Activated T-cell treated with anti-CD3 and anti-CD28 coated beads, Interleukin-2, amount 50 U/mL, for 48 hours (primary cell): ENCODE measurements around the gene OTOP2.
"Not testable (repeated sequence)": the region's sequence is repeated elsewhere in the genome, so short reads cannot be mapped to it uniquely, and the experiment has no call there.

Experiments
- DNase-seq, 2 experiments: peaks; one replicate each; pipeline ENCODE4 v3.0.0-alpha.2; 2020

OTOP2 gene

GRCh38 chr17:74953134-74953687 is 29.1 kb downstream of the OTOP2 start:
- DNase-seq: no peak

GRCh38 chr17:74954115-74954514 is 30.0 kb downstream of the OTOP2 start:
- DNase-seq: no peak

- no peak for DNase-seq
These were observed 30.8 kb downstream of the OTOP2 start for GRCh38 chr17:74954665-74955421.

- DNase-seq: no peak
These were observed 32.0 kb downstream of the OTOP2 start for GRCh38 chr17:74956093-74956492.

GRCh38 chr17:74957935-74958740 is 34.1 kb downstream of the OTOP2 start:
- peak; percentile 90 to 91 for DNase-seq

- DNase-seq: no peak
These were observed 35.9 kb downstream of the OTOP2 start for GRCh38 chr17:74959826-74960515.

- peak; percentile 58 to 67 for DNase-seq
These were observed 36.7 kb downstream of the OTOP2 start for GRCh38 chr17:74960570-74961342.

GRCh38 chr17:74961657-74962350 is 37.7 kb downstream of the OTOP2 start:
- DNase-seq: peak; percentile 90

GRCh38 chr17:74962622-74963394 is 38.7 kb downstream of the OTOP2 start:
- no peak for DNase-seq

- DNase-seq: no peak
These were observed 39.6 kb downstream of the OTOP2 start for GRCh38 chr17:74963656-74964055.

GRCh38 chr17:74964246-74964761 is 40.2 kb downstream of the OTOP2 start:
- DNase-seq: no peak

GRCh38 chr17:74964988-74965622 is 41.0 kb downstream of the OTOP2 start:
- no peak for DNase-seq

- no peak for DNase-seq
These were observed 44.3 kb downstream of the OTOP2 start for GRCh38 chr17:74968361-74968780.

- not testable (repeated sequence) for DNase-seq
These were observed 45.4 kb downstream of the OTOP2 start for GRCh38 chr17:74969501-74969900.

GRCh38 chr17:74970395-74970794 is 46.3 kb downstream of the OTOP2 start:
- no peak for DNase-seq

- no peak for DNase-seq
These were observed 47.2 kb downstream of the OTOP2 start for GRCh38 chr17:74971069-74971841.

GRCh38 chr17:74971842-74972106 is 47.7 kb downstream of the OTOP2 start:
- no peak for DNase-seq

- peak; percentile 78 to 86 for DNase-seq
These were observed 48.3 kb downstream of the OTOP2 start, which contains the start of gene HID1 for GRCh38 chr17:74972107-74972972. TSS of gene HID1 (minus strand) at chr17:74972759. CDS start at chr17:74972656, 103 bp downstream.

GRCh38 chr17:74972973-74973328 is 48.9 kb downstream of the OTOP2 start:
- DNase-seq: peak in 1 of 2 experiments; percentile 31
